ENCODE data around the gene SMKR1.
"Not testable (repeated sequence)": the region's sequence is repeated elsewhere in the genome, so short reads cannot be mapped to it uniquely, and the experiment has no call there.

Gene SMKR1

GRCh38 chr7:129523924-129524323, 21.6 kb downstream of the SMKR1 start:
- DNase-seq = peak in 1 of 10 donors; percentile 4
- intact Hi-C loops (cut with DNase I) = no loop called here

- peak in 2 of 10 donors; percentile 17 to 30 for DNase-seq
- intact Hi-C loops (cut with DNase I) = not testable (repeated sequence)
Observed at GRCh38 chr7:129524405-129524804, 22.1 kb downstream of the SMKR1 start.

GRCh38 chr7:129525225-129525862, 23.0 kb downstream of the SMKR1 start:
- peak in 1 of 10 donors; percentile 9 for DNase-seq
- intact Hi-C loops (cut with DNase I) = no loop called here

GRCh38 chr7:129529643-129530042, 27.3 kb downstream of the SMKR1 start:
- intact Hi-C loops (cut with DNase I) = no loop called here
- DNase-seq = peak in 1 of 10 donors; percentile 22

DNA sequence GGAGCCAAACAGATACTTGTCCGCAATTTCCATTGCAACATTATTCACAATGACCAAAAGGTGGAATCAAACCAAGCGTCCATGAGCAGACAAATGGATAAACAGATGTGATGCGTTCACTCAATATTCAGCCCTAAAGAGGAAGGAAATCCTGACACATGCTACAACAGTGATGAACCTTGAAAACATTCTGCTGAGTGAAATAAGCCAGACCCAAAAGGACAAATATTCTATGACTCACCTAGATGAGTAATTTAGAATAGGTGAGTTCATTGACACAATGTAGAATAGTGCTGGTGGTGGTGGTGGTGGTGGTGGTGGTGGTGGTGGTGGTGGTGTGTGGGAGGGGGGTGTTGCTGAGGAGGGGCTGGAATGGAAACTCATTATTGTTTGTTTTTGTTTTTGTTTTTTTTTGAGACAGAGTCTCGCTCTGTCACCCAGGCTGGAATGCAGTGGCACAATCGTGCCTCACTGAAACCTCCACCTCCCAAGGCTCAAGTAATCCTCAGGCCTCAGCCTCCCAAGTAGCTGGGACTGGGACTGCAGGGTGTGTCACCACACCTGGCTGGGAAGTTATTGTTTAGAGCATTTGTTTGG, 28.6 kb downstream of the SMKR1 start:
- peak in 1 of 10 donors; percentile 20 for DNase-seq
- intact Hi-C loops (cut with DNase I) = no loop called here

DNA sequence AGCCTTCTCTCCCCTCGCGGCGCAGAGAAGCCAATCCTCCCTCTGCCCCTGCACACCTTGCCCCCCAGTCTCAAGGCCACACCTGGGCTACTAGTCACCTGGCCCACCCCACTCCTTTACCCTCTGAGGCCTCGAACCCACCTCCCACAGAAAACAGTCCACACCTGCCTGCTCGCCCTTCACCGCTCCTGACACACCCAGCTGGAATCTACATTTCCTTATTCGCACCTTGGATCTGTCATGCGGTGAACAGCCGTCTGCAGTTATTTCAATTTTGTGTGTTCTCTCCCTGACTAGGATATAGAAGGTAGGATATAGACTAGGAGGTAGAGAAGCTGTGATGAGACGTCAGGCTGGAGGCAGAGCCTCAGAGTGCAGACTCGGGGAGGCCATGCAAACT, 29.4 kb downstream of the SMKR1 start:
- intact Hi-C loops (cut with DNase I) = no loop called here
- DNase-seq = peak in 1 of 10 donors; percentile 35

DNA sequence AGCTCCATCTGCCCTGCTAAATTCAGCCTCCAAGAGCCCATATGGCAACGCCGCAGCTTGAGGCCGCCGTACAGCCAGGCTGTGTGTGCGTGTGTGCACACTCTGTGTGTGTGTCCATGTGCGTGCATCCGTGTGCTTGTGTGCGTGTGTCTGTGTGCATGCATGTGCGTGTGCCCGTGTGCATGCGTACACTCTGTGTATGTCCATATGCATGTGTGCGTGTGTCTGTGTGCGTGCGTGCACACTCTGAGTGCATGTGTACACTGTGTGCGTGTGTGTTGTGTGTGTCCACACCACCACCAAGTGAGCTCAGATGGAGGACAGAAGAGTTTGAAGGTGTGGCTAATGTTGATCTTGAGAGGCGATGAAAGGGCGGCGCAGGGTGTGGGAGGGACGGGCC, 30.0 kb downstream of the SMKR1 start:
- peak in 1 of 10 donors; percentile 77 for DNase-seq
- intact Hi-C loops (cut with DNase I) = no loop called here

DNA sequence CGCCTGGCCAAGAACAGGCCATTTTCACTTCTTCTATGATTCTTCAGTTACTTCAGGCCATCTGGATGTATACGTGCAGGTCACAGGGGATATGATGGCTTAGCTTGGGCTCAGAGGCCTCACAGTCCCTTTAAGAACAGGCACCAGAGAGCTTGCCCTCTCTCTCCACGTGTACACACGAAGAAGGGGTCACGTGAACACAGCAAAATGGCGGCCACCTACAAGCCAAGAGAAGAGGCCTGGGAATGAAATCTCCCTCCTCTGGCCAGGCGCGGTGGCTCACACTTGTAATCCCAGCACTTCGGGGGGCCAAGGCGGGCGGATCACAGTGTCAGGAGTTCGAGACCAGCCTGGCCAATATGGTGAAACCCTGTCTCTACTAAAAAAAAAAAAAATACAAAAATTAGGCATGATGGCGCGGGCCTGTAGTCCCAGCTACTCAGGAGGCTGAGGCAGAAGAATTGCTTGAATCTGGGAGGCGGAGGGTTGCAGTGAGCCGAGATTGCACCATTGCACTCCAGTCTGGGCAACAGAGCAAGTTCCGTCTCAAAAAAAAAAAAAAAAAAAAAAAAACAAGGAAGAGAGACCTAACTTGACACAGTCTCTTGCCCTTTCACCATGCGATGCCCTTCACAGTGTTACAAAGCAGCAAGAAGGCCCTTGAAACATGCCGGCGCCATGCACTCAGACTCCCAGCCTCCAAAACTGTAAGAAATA, 32.4 kb downstream of the SMKR1 start:
- intact Hi-C loops (cut with DNase I) = not testable (repeated sequence)
- DNase-seq = peak in 2 of 10 donors; percentile 37 to 39

DNA sequence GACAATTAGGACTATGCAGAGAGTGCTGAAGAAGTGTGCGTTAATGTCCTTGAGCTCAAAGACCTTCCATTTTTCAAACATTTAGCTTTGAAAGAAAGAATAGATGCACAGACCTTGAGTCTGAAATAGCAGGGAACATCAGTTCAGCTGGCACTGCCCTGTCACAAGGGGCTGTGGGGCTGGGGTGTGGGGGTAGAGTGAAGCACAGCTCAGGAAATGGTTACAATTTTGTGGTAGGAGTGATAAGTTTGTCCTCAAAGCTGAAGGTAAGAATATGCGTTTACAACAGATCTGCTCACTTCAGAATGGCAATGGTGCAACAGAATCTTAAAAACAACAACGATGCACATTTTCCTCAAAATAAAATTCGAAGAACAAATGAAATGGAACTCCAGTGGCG, 33.6 kb downstream of the SMKR1 start:
- intact Hi-C loops (cut with DNase I) = no loop called here
- peak in 1 of 10 donors; percentile 31 for DNase-seq

GRCh38 chr7:129536323-129536722, 34.0 kb downstream of the SMKR1 start:
- intact Hi-C loops (cut with DNase I) = no loop called here
- DNase-seq = peak in 2 of 10 donors; percentile 16 to 31

- DNase-seq = no peak
- intact Hi-C loops (cut with DNase I) = no loop called here
Observed at GRCh38 chr7:129538790-129539189, 36.5 kb downstream of the SMKR1 start.

- intact Hi-C loops (cut with DNase I) = no loop called here
- DNase-seq = no peak
Observed at GRCh38 chr7:129540340-129540739, 38.0 kb downstream of the SMKR1 start.

- DNase-seq = no peak
- intact Hi-C loops (cut with DNase I) = no loop called here
Observed at GRCh38 chr7:129544700-129545099, 42.4 kb downstream of the SMKR1 start.

- intact Hi-C loops (cut with DNase I) = no loop called here
- DNase-seq = no peak
Observed at GRCh38 chr7:129550693-129551360, 48.5 kb downstream of the SMKR1 start.

DNA sequence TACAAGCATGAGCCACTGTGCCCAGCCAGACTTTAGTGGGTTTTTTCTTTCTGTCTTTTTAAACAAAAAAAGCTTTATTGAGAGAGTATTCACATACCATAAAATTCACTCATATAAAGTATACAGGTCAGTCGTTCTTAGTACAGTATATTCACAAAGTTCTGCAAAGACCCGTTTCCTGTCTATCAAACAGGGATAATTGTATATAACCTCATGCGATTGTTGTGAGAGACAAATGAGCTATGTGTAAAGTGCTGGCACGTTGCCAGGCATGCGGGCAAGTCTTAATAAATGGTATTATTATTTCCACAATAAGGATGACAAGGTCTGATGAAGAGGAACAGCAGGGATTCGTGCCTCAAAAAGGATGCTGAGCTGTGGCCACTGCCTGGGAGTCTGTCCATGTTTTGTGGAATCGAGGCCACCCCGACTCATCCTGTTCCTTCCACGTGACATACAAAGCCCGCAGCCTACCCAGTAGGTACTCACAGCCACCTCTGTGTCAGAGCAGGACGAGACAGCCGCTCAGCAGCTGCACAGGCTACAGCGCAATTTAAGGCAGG, 51.6 kb downstream of the SMKR1 start:
- intact Hi-C loops (cut with DNase I) = no loop called here

DNA sequence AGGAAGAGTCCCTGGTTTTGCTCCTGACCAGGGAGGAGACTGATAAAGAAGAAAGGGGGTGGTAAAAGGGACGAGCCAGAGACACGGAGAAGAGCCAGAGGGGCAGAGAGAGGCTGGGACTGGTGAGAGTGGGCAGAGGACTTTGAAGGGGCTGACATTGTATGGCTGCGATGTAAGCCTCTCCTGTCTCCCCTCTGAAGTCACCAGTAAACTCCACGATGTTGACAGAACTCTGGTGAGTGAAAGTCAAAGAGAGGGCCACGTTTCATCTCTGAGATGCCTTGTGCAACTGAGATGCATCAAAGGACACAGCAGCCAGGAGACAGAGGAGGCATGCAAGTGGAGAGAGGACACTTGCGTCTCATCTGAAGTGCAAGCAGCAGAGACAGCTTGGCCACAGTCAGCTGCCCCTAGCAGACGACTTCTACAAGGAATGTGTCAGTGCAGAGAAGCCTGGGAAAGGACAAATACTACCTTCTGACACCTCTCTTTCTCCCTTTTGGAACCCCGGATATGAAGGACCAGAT, 54.3 kb downstream of the SMKR1 start:
- intact Hi-C loops (cut with DNase I) = no loop called here
- DNase-seq = no peak

More for the DNA sequence above, 51.6 kb downstream of the SMKR1 start:
- DNase-seq = peak in 8 of 10 donors; percentile 11 to 88 (median 34)

- intact Hi-C loops (cut with DNase I) = no loop called here
- no peak for DNase-seq
Observed at GRCh38 chr7:129557686-129558481, 55.6 kb downstream of the SMKR1 start.

DNA sequence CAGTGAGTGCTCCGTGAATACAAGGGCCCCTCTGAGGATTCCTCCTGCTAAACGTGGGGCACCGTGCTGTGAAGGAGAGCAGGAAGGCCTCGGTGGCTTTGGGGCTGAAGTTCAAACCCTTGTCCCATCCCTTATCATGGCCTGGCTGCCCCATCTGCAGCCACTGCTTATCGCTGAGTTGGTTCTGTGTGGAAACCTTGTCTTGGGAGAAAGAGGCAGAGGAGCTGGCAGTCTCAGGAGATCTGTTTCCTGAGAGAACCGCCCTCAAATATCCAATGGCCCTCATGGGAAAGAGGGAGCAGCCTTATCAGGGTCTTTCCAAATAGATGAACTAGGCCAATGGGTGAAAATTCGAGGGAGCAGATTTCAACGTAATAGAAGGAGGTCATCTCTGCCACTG, 57.2 kb downstream of the SMKR1 start:
- intact Hi-C loops (cut with DNase I) = no loop called here
- DNase-seq = no peak

- intact Hi-C loops (cut with DNase I) = no loop called here
- DNase-seq = peak in 1 of 10 donors; percentile 42
Observed at GRCh38 chr7:129560831-129561230, 58.5 kb downstream of the SMKR1 start.

All from posterior cingulate gyrus (tissue), 11 donors.